Bronchial epithelial cell (primary cell): ENCODE measurements around the gene KDM6A. TPM values are rescaled to one million over a fixed set of nuclear protein-coding genes. Genes with fewer than 3 reads are reported as not detected.

Experiments used
- DNase-seq: peaks from one replicate; pipeline ENCODE4 v3.0.0-alpha.2; 2010; ENCODE audit warnings: low read depth
- FAIRE-seq: peaks from 2 replicates; lab custom pipeline; 2011; peaks lifted over from hg19 to GRCh38; lab: Jason Lieb, UNC
- H3K27me3 ChIP-seq: 2 replicates; pipeline ENCODE4 v1.5.1; 2011; ENCODE audit warnings: low read length; ENCODE audit not compliant: control insufficient read depth, insufficient read depth
- H3K36me3 ChIP-seq: 2 replicates; pipeline ENCODE4 v1.5.1; 2011; ENCODE audit warnings: low read length; ENCODE audit not compliant: control insufficient read depth, insufficient read depth
- H3K4me3 ChIP-seq: 2 replicates; pipeline ENCODE4 v1.5.1; 2011; ENCODE audit warnings: mild to moderate bottlenecking, low read depth, low read length, control low read depth
- CTCF ChIP-seq: IDR thresholded peaks from 2 replicates; pipeline ENCODE4 v1.5.1; 2011; ENCODE audit warnings: mild to moderate bottlenecking, moderate library complexity, low read length, control low read depth, inconsistent platforms; ENCODE audit not compliant: insufficient read depth, severe bottlenecking
- total RNA-seq: library from RNA; depleted of rRNA; stranded (reverse); fragments of >200 nt; gene quantifications from 2 replicates; pipeline ENCODE4 v1.2.1, GENCODE V29; 2014

The KDM6A gene
- total RNA-seq, 1 donor from 2014 or later, result 11.1 TPM

GRCh38 chrX:44913656-44914531 is 40.9 kb downstream of the KDM6A start:
- no peak for TF ChIP-seq CTCF
- FAIRE-seq (no peak), DNase-seq (peak; percentile 61)
- Histone ChIP-seq H3K27me3 (no peaks in the 10 kb centered on the region), H3K36me3 (no peaks in the 10 kb centered on the region), H3K4me3 (no peak overlapping the region)

- FAIRE-seq (no peak), DNase-seq (peak; percentile 29)
- H3K4me3 ChIP-seq, result no peak overlapping the region
- TF ChIP-seq CTCF, result no peak
- H3K27me3 ChIP-seq, result no peaks in the 10 kb centered on the region
- H3K36me3 ChIP-seq, result no peaks in the 10 kb centered on the region
These were observed 41.7 kb downstream of the KDM6A start for GRCh38 chrX:44914532-44915198.

- FAIRE-seq, result no peak
- DNase-seq, result no peak
- no peak overlapping the region for H3K4me3 ChIP-seq
- no peaks in the 10 kb centered on the region for H3K27me3 ChIP-seq
- no peaks in the 10 kb centered on the region for H3K36me3 ChIP-seq
- TF ChIP-seq CTCF, result no peak
These were observed 42.4 kb downstream of the KDM6A start for GRCh38 chrX:44915361-44915868.

- Histone ChIP-seq H3K27me3 (no peaks in the 10 kb centered on the region), H3K36me3 (no peaks in the 10 kb centered on the region), H3K4me3 (no peak overlapping the region)
- FAIRE-seq, result no peak
- no peak for TF ChIP-seq CTCF
- no peak for DNase-seq
These were observed 45.7 kb downstream of the KDM6A start for GRCh38 chrX:44918722-44919121.

GRCh38 chrX:44922980-44923379 is 50.0 kb downstream of the KDM6A start:
- FAIRE-seq (no peak), DNase-seq (no peak)
- no peak for TF ChIP-seq CTCF
- H3K36me3 ChIP-seq, result no peaks in the 10 kb centered on the region
- no peaks in the 10 kb centered on the region for H3K27me3 ChIP-seq
- H3K4me3 ChIP-seq, result no peak overlapping the region
